K562 (cell line): ENCODE results near the gene UBE2M. TPM values are rescaled to one million over a fixed set of nuclear protein-coding genes. Genes with fewer than 3 reads are reported as not detected.

Experiments used
- ERF ChIP-seq: fragments of 450-650 bp; formaldehyde crosslinking; IDR thresholded peaks from 2 replicates; pipeline ENCODE4 v1.4.0; 2020; ENCODE audit warnings: mild to moderate bottlenecking, mixed read lengths
- EZH2 ChIP-seq: IDR thresholded peaks from 2 replicates; pipeline ENCODE4 v1.6.1; 2012; ENCODE audit warnings: low read depth, mild to moderate bottlenecking, inconsistent platforms, low read length, borderline replicate concordance
- KDM1A ChIP-seq, 2 experiments: fragments of 450-650 bp; IDR thresholded peaks; 2 replicates each; pipeline ENCODE4 v1.6.1; 2016; ENCODE audit warnings: mild to moderate bottlenecking in 2 of 2
- LCOR ChIP-seq: sonication (generic); formaldehyde crosslinking; IDR thresholded peaks from 2 replicates; pipeline ENCODE4 v1.8.0; 2022; ENCODE audit warnings: mild to moderate bottlenecking, missing genetic modification reagents
- NFXL1 ChIP-seq: fragments of 450-650 bp; formaldehyde crosslinking; IDR thresholded peaks from 2 replicates; pipeline ENCODE4 v1.4.0; 2021; ENCODE audit warnings: mild to moderate bottlenecking
- NR4A1 ChIP-seq, 2 experiments: fragments of 250-450 bp in 1 of 2; fragments of 450-650 bp in 1 of 2; sonication (Bioruptor Pico) in 1 of 2; IDR thresholded peaks; 2 replicates each; pipeline versions ENCODE4 v1.4.0 to v1.6.1; 2016 to 2020; ENCODE audit warnings: mild to moderate bottlenecking in 2 of 2, missing compliant biosample characterization in 1 of 2, missing genetic modification characterization in 1 of 2, moderate library complexity in 1 of 2
- RBM39 ChIP-seq: fragments of 200-400 bp; formaldehyde crosslinking; optimal IDR thresholded peaks from 2 replicates; pipeline ENCODE3; 2018; ENCODE audit warnings: low read depth, low read length
- RFX1 ChIP-seq: fragments of 450-650 bp; IDR thresholded peaks from 2 replicates; pipeline ENCODE4 v1.6.1; 2016; ENCODE audit warnings: mild to moderate bottlenecking, moderate library complexity
- SIRT6 ChIP-seq: IDR thresholded peaks from one replicate; pipeline ENCODE4 v1.6.1; 2012; ENCODE audit warnings: low read depth, mild to moderate bottlenecking, control low read depth, inconsistent platforms, low read length, moderate library complexity
- SNIP1 ChIP-seq: fragments of 450-650 bp; IDR thresholded peaks from 2 replicates; pipeline ENCODE4 v1.7.1; 2017; ENCODE audit warnings: low read depth, mild to moderate bottlenecking
- SREBF1 ChIP-seq: fragments of 150-350 bp; IDR thresholded peaks from 2 replicates; pipeline ENCODE4 v1.6.1; 2014; ENCODE audit warnings: antibody characterized with exemption, low read depth, low read length, borderline replicate concordance
- TCF3 ChIP-seq: sonication (generic); formaldehyde crosslinking; IDR thresholded peaks from 2 replicates; pipeline ENCODE4 v1.4.0; 2020; ENCODE audit warnings: mild to moderate bottlenecking, missing genetic modification reagents
- TSC22D4 ChIP-seq: fragments of 450-650 bp; IDR thresholded peaks from 2 replicates; pipeline ENCODE4 v1.6.1; 2016; ENCODE audit warnings: missing genetic modification characterization, missing biosample characterization, control low read depth
- ZC3H8 ChIP-seq: fragments of 450-650 bp; IDR thresholded peaks from 2 replicates; pipeline ENCODE4 v1.6.1; 2017
- ZFPM2 ChIP-seq: fragments of 250-450 bp; sonication (Bioruptor Pico); IDR thresholded peaks from 2 replicates; pipeline ENCODE4 v1.5.1; 2022; ENCODE audit warnings: mild to moderate bottlenecking
- ZKSCAN3 ChIP-seq: fragments of 250-450 bp; sonication (Bioruptor Pico); IDR thresholded peaks from 2 replicates; pipeline ENCODE4 v1.4.0; 2020
- ZNF143 ChIP-seq: sonication (generic); formaldehyde crosslinking; IDR thresholded peaks from 2 replicates; pipeline ENCODE4 v1.9.0; 2022; ENCODE audit warnings: mild to moderate bottlenecking, missing genetic modification reagents
- ZNF436 ChIP-seq: fragments of 250-450, 450-650 bp; sonication (Bioruptor Pico); formaldehyde crosslinking; IDR thresholded peaks from 2 replicates; pipeline ENCODE4 v1.7.0; 2020; ENCODE audit warnings: mild to moderate bottlenecking
- polyA plus RNA-seq, 8 experiments: library from polyadenylated mRNA; depleted of rRNA in 4 of 8; stranded (reverse) in 5 of 8; unstranded in 3 of 8; fragments of >200 nt; fragmentation: Nextera tagmentation in 2 of 8; fragmentation: Illumina TruSeq in 1 of 8; extraction: Ambion mirVana in 2 of 8; extraction: Trizol in 1 of 8; gene quantifications; 2 replicates each; pipeline versions ENCODE4 v1.2.1 to v1.2.3, GENCODE V29; 2011 to 2014; ENCODE audit warnings: inconsistent platforms in 1 of 8, missing spikeins in 1 of 8
- total RNA-seq, 7 experiments: library from RNA; depleted of rRNA in 6 of 7; stranded (reverse); fragments of >200 nt in 6 of 7; fragmentation: Illumina TruSeq in 2 of 7; extraction: Trizol in 2 of 7; gene quantifications; 2 replicates each; pipeline versions ENCODE4 v1.2.1 to v1.2.3, GENCODE V29; 2011 to 2021; ENCODE audit warnings: low replicate concordance in 1 of 7
- TF ChIP-seq, protein P1 (sequence below): sonication (generic); formaldehyde crosslinking; IDR thresholded peaks from 2 replicates; pipeline ENCODE4 v1.8.0; 2022; ENCODE audit warnings: mild to moderate bottlenecking, missing genetic modification reagents, borderline replicate concordance
- TF ChIP-seq, protein P2 (sequence below): fragments of 450-650 bp; formaldehyde crosslinking; IDR thresholded peaks from 2 replicates; pipeline ENCODE4 v1.4.0; 2020; ENCODE audit warnings: mild to moderate bottlenecking, moderate library complexity
- TF ChIP-seq, protein P3 (sequence below): sonication (generic); formaldehyde crosslinking; IDR thresholded peaks from 2 replicates; pipeline ENCODE4 v1.8.1; 2023; ENCODE audit warnings: mild to moderate bottlenecking, missing genetic modification reagents, moderate library complexity
- TF ChIP-seq, protein P4 (sequence below): sonication (generic); formaldehyde crosslinking; IDR thresholded peaks from 2 replicates; pipeline ENCODE4 v1.8.0; 2022; ENCODE audit warnings: mild to moderate bottlenecking, missing genetic modification reagents

UBE2M gene
- total and polyA plus RNA-seq, 9 of the 15 experiments (the other 6 are each of a cell fraction or from before 2014, with no cell fraction given) = 0.92 to 163 (median 85.7) TPM

DNA sequence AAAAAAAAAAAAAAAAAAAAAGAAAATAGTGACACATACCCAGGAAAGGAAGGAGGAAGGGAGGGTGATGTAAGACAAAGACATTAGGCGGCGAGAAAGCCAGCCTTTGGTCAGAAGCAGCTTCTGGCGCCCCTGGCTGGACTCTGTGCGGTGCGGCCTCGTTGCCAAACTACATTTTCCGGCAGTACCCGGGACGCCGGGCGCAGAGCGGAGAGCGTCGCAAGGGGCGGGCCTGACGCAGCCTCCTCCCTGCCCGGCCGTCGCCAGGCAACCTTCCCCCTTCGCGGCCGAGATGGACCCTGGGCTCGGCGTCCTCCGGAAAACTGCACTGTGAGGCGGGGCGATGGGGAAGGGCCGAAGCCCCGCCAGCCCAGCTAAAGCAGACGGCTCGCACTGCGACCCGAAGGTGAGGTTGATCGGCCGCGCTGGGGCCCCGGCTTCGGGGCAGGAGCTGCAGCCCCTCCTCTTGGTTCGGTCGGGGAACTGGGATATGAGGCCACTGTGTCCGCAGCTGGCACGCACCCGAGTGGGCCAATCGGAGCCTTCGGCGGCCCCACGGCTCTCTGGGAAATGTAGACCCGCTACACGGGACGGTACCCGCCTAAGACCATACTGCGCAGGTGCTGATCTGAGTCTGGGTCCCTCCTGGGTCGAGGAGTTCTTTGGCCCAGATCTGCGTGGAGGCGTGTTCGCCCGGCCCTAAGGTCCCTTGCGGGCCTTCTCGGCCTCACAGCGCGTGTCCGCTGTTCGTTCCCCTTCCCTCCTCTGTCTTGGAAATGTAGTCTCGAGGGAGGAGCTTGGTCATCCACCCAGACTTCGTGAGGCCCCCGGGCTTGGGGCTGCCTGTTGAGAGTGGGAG, 17.0 kb upstream of the UBE2M start (continued):
- 0 out of 2 replicates have a peak, but pooled peaks have one; percentile 39 for TF ChIP-seq SREBF1
- TF ChIP-seq TSC22D4 (tag) = no peak
- TF ChIP-seq ZKSCAN3 = no peak
- TF ChIP-seq, protein P1, sequence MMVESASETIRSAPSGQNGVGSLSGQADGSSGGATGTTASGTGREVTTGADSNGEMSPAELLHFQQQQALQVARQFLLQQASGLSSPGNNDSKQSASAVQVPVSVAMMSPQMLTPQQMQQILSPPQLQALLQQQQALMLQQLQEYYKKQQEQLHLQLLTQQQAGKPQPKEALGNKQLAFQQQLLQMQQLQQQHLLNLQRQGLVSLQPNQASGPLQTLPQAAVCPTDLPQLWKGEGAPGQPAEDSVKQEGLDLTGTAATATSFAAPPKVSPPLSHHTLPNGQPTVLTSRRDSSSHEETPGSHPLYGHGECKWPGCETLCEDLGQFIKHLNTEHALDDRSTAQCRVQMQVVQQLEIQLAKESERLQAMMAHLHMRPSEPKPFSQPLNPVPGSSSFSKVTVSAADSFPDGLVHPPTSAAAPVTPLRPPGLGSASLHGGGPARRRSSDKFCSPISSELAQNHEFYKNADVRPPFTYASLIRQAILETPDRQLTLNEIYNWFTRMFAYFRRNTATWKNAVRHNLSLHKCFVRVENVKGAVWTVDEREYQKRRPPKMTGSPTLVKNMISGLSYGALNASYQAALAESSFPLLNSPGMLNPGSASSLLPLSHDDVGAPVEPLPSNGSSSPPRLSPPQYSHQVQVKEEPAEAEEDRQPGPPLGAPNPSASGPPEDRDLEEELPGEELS = 0 out of 2 replicates have a peak, but pooled peaks have one; percentile 50
- TF ChIP-seq, protein P2, sequence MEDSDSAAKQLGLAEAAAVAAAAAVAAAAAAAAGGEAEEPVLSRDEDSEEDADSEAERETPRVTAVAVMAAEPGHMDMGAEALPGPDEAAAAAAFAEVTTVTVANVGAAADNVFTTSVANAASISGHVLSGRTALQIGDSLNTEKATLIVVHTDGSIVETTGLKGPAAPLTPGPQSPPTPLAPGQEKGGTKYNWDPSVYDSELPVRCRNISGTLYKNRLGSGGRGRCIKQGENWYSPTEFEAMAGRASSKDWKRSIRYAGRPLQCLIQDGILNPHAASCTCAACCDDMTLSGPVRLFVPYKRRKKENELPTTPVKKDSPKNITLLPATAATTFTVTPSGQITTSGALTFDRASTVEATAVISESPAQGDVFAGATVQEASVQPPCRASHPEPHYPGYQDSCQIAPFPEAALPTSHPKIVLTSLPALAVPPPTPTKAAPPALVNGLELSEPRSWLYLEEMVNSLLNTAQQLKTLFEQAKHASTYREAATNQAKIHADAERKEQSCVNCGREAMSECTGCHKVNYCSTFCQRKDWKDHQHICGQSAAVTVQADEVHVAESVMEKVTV = peak; percentile 55
- TF ChIP-seq SIRT6 = no peak
- peak in 1 of 2 experiments; percentile 36; a peak in 1 of 4 replicates for TF ChIP-seq KDM1A (IDR thresholded peaks at IDR 0.05)
- no peak for TF ChIP-seq RBM39
- no peak for TF ChIP-seq TCF3
- TF ChIP-seq ZFPM2 (CRISPR knock-in tag) = no peak
- TF ChIP-seq SNIP1 = no peak
- TF ChIP-seq LCOR (CRISPR knock-in tag) = peak; percentile 65; the same call in 1 of the 2 replicates
- TF ChIP-seq ZNF436 (CRISPR knock-in tag) = no peak
- TF ChIP-seq ERF (CRISPR knock-in tag) = peak; percentile 89
- TF ChIP-seq, protein P3, sequence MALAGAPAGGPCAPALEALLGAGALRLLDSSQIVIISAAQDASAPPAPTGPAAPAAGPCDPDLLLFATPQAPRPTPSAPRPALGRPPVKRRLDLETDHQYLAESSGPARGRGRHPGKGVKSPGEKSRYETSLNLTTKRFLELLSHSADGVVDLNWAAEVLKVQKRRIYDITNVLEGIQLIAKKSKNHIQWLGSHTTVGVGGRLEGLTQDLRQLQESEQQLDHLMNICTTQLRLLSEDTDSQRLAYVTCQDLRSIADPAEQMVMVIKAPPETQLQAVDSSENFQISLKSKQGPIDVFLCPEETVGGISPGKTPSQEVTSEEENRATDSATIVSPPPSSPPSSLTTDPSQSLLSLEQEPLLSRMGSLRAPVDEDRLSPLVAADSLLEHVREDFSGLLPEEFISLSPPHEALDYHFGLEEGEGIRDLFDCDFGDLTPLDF (CRISPR knock-in tag) = no peak; the same call in 1 of the 2 replicates
- TF ChIP-seq NFXL1 (CRISPR knock-in tag) = no peak
- TF ChIP-seq NR4A1 (CRISPR knock-in tag; IDR thresholded peaks at IDR 0.05) = peak; percentile 53; the same call in 1 of the 2 replicates
- 0 out of 2 replicates have a peak, but pooled peaks have one; percentile 16 for TF ChIP-seq NR4A1 (tag; IDR thresholded peaks at IDR 0.05)
- TF ChIP-seq, protein P4, sequence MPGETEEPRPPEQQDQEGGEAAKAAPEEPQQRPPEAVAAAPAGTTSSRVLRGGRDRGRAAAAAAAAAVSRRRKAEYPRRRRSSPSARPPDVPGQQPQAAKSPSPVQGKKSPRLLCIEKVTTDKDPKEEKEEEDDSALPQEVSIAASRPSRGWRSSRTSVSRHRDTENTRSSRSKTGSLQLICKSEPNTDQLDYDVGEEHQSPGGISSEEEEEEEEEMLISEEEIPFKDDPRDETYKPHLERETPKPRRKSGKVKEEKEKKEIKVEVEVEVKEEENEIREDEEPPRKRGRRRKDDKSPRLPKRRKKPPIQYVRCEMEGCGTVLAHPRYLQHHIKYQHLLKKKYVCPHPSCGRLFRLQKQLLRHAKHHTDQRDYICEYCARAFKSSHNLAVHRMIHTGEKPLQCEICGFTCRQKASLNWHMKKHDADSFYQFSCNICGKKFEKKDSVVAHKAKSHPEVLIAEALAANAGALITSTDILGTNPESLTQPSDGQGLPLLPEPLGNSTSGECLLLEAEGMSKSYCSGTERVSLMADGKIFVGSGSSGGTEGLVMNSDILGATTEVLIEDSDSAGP (CRISPR knock-in tag) = no peak
- TF ChIP-seq ZNF143 = peak; percentile 95
- no peak for TF ChIP-seq EZH2
- TF ChIP-seq RFX1 = peak; percentile 96
- no peak for TF ChIP-seq ZC3H8
